ENCODE measurements around the gene CCDC201. TPM values are rescaled to one million over a fixed set of nuclear protein-coding genes. Genes with fewer than 3 reads are reported as not detected.
A peak's percentile ranks its signal among the peaks of the same experiment; 100 is the strongest.

The CCDC201 gene
- total RNA-seq, 2 experiments from 2014 or later, result not detected

GRCh38 chr7:45873355-45873754 is 473 bp upstream of the CCDC201 start:
- Mint-ChIP-seq H3K4me1 (ENCODE audit: low read depth) (no peaks in the 10 kb centered on the region), H3K27me3 (peaks cover 5% of the 10 kb centered on the region), H3K4me3 (no peak overlapping the region), H3K27ac (no peak overlapping the region), H3K36me3 (ENCODE audit: low read depth) (no peaks in the 10 kb centered on the region), H3K9me3 (no peaks in the 10 kb centered on the region)
- H3K4me1 ChIP-seq (ENCODE audit: insufficient read depth, low read length), result no peaks in the 10 kb centered on the region
- POLR2A ChIA-PET, result no interaction called here
- TF ChIP-seq, protein P1, sequence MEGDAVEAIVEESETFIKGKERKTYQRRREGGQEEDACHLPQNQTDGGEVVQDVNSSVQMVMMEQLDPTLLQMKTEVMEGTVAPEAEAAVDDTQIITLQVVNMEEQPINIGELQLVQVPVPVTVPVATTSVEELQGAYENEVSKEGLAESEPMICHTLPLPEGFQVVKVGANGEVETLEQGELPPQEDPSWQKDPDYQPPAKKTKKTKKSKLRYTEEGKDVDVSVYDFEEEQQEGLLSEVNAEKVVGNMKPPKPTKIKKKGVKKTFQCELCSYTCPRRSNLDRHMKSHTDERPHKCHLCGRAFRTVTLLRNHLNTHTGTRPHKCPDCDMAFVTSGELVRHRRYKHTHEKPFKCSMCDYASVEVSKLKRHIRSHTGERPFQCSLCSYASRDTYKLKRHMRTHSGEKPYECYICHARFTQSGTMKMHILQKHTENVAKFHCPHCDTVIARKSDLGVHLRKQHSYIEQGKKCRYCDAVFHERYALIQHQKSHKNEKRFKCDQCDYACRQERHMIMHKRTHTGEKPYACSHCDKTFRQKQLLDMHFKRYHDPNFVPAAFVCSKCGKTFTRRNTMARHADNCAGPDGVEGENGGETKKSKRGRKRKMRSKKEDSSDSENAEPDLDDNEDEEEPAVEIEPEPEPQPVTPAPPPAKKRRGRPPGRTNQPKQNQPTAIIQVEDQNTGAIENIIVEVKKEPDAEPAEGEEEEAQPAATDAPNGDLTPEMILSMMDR (IDR thresholded peaks at IDR 0.05), result no peak
- no peak overlapping the region for H3K27ac ChIP-seq (ENCODE audit: low read depth in 1 of 2, low read length in 2 of 2)
- H3K27me3 ChIP-seq (ENCODE audit: control insufficient read depth in 1 of 2, insufficient read depth in 2 of 2, low read length in 2 of 2), result peaks cover 0 to 4% of the 10 kb centered on the region in 2 experiments
- ATAC-seq (ENCODE audit: poor library complexity), result no peak
- DNase-seq, result no peak
- no peak overlapping the region for H3K4me3 ChIP-seq (ENCODE audit: low read length)
- no peaks in the 10 kb centered on the region for H3K36me3 ChIP-seq (ENCODE audit: insufficient read depth, low read length)
- intact Hi-C loops (cut with DNase I, micrococcal nuclease), result no loop called here
- peaks cover 8 to 12% of the 10 kb centered on the region in 2 experiments for H3K9me3 ChIP-seq (ENCODE audit: control insufficient read depth in 1 of 2, insufficient read depth in 1 of 2, low read length in 2 of 2)
- CTCF ChIA-PET, result no interaction called here

- H3K9me3 ChIP-seq (ENCODE audit: control insufficient read depth in 1 of 2, insufficient read depth in 1 of 2, low read length in 2 of 2), result peaks cover 0 to 8% of the 10 kb centered on the region in 2 experiments
- intact Hi-C loops (cut with DNase I, micrococcal nuclease), result no loop called here
- H3K27me3 ChIP-seq (ENCODE audit: control insufficient read depth in 1 of 2, insufficient read depth in 2 of 2, low read length in 2 of 2), result peaks cover 4% of the 10 kb centered on the region in 2 experiments
- H3K27ac ChIP-seq (ENCODE audit: low read depth in 1 of 2, low read length in 2 of 2), result no peak overlapping the region
- ChIA-PET POLR2A (no interaction called here), CTCF (no interaction called here)
- Mint-ChIP-seq H3K27ac (no peak overlapping the region), H3K4me1 (ENCODE audit: low read depth) (no peaks in the 10 kb centered on the region), H3K36me3 (ENCODE audit: low read depth) (no peaks in the 10 kb centered on the region), H3K27me3 (peaks cover 5% of the 10 kb centered on the region), H3K9me3 (no peaks in the 10 kb centered on the region), H3K4me3 (no peak overlapping the region)
- ATAC-seq (ENCODE audit: poor library complexity) (no peak), DNase-seq (peak in 1 of 14 experiments; percentile 1)
- TF ChIP-seq, protein P1 (IDR thresholded peaks at IDR 0.05), result no peak
- no peaks in the 10 kb centered on the region for H3K36me3 ChIP-seq (ENCODE audit: insufficient read depth, low read length)
- H3K4me3 ChIP-seq (ENCODE audit: low read length), result no peak overlapping the region
- H3K4me1 ChIP-seq (ENCODE audit: insufficient read depth, low read length), result no peaks in the 10 kb centered on the region
Measured at GRCh38 chr7:45872116-45873034, 507 bp downstream of the CCDC201 start.

DNA sequence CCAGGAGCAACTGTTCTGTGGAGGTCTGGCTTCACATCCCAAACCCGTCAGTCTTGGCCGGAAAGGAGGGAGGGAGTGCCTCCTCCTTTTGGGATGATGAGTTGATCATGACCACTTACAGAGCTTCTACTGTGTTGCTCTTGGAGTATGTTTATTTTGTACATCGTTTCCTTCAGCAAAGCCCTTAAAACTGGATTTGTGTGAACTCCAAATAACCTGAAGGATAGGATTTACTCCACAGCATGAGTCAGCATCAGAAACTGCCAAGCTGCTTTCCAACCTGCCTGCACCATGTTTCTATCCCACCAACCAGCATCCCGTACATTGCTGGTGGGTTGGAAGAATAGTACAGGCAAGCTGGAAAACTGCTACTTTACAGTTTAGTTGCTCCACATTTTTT is 3.5 kb downstream of the CCDC201 start:
- ChIA-PET CTCF (no interaction called here), POLR2A (no interaction called here)
- Mint-ChIP-seq H3K4me1 (ENCODE audit: low read depth) (no peaks in the 10 kb centered on the region), H3K36me3 (ENCODE audit: low read depth) (no peaks in the 10 kb centered on the region), H3K27ac (no peak overlapping the region), H3K27me3 (peaks cover 10% of the 10 kb centered on the region), H3K9me3 (no peaks in the 10 kb centered on the region), H3K4me3 (no peak overlapping the region)
- no peak for ATAC-seq (ENCODE audit: poor library complexity)
- TF ChIP-seq, protein P1 (IDR thresholded peaks at IDR 0.05), result no peak
- Histone ChIP-seq H3K9me3 (ENCODE audit: control insufficient read depth in 1 of 2, insufficient read depth in 1 of 2, low read length in 2 of 2) (peaks cover 0 to 10% of the 10 kb centered on the region in 2 experiments), H3K27ac (ENCODE audit: low read depth in 1 of 2, low read length in 2 of 2) (no peak overlapping the region), H3K27me3 (ENCODE audit: control insufficient read depth in 1 of 2, insufficient read depth in 2 of 2, low read length in 2 of 2) (peaks cover 5 to 7% of the 10 kb centered on the region in 2 experiments), H3K36me3 (ENCODE audit: insufficient read depth, low read length) (no peaks in the 10 kb centered on the region), H3K4me3 (ENCODE audit: low read length) (no peak overlapping the region), H3K4me1 (ENCODE audit: insufficient read depth, low read length) (no peaks in the 10 kb centered on the region)
- intact Hi-C loops (cut with DNase I, micrococcal nuclease), result no loop called here
- DNase-seq, result no peak
